ENCODE results near the gene AGBL1. TPM values are rescaled to one million over a fixed set of nuclear protein-coding genes. Genes with fewer than 3 reads are reported as not detected.

The AGBL1 gene
- total and polyA plus RNA-seq, 4 donors: 0.08 to 147 (median 4.7) TPM

DNA sequence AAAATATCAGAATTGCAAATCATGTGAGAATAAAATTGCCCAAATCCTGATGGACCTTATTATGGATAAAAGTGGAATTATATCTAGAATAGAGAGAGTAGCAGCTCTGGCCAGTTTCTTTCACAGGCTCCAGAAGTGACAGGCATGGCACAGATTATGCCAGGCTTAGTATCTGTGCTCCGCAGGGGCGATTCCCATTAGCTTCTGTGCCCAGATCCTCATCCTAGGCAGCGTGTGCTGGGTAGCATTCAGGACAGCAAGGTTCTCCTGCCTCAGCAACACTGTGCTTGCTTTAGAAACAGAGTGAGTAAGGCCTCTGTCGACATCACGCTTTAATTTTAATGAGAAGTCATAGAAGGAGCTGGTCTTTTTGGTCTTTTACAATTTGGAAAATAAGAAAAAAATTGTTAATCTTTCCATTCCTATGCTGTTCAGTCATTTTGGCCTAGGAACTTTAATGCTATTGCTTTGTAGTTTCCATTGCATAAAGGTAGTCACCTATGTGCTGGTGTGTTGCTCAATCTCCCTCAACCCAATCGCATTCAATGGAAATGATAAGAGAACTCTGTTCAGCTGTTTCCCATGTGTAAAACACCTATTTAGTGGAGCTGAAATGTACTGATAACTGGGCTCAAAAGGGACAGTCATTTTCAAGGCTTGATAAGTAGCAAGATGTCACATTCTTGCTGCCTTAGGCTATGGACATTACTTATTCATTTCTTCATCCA lies 770.1 kb downstream of the AGBL1 start:
- 85 to 92% methylated on average over 6 of the region's 6 CpGs for WGBS, 2 donors
- no peak for DNase-seq
- TF ChIP-seq, protein P1, sequence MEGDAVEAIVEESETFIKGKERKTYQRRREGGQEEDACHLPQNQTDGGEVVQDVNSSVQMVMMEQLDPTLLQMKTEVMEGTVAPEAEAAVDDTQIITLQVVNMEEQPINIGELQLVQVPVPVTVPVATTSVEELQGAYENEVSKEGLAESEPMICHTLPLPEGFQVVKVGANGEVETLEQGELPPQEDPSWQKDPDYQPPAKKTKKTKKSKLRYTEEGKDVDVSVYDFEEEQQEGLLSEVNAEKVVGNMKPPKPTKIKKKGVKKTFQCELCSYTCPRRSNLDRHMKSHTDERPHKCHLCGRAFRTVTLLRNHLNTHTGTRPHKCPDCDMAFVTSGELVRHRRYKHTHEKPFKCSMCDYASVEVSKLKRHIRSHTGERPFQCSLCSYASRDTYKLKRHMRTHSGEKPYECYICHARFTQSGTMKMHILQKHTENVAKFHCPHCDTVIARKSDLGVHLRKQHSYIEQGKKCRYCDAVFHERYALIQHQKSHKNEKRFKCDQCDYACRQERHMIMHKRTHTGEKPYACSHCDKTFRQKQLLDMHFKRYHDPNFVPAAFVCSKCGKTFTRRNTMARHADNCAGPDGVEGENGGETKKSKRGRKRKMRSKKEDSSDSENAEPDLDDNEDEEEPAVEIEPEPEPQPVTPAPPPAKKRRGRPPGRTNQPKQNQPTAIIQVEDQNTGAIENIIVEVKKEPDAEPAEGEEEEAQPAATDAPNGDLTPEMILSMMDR (IDR thresholded peaks at IDR 0.05; ENCODE audit: control extremely low read depth, extremely low read depth): no peak

DNA sequence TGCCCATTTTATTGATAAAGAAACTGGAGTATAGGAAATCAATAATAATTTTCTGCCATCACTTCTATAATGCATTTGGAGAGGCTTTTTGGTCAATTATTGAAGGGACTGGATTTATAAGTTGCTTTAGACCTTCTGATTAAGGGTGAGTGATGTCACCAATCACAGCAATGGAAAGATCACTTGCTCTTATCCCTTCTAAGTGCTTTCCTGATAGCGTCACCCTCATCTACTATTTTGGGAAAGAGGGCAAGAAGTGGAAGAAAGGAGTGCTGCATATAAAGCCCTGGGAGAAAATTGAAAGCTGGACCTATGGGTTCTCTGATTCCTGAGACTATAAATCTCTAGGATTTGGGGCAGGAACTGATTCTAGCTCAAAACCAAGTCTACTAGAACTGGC lies 771.3 kb downstream of the AGBL1 start:
- Histone ChIP-seq H3K4me1 (ENCODE audit: control insufficient read depth in 5 of 5, insufficient read depth in 5 of 5, low read length in 5 of 5) (peaks cover 0 to 15% (median 2%) of the 10 kb centered on the region in 5 donors), H3K36me3 (ENCODE audit: control insufficient read depth in 4 of 4, insufficient read depth in 4 of 4, low read length in 4 of 4) (no peaks in the 10 kb centered on the region), H3K9ac (ENCODE audit: insufficient read depth in 1 of 2, low read length in 2 of 2) (no peak overlapping the region), H3K27ac (ENCODE audit: low read depth in 1 of 2, low read length in 1 of 2) (no peak overlapping the region), H3K4me3 (no peak overlapping the region), H3K27me3 (ENCODE audit: control insufficient read depth in 3 of 3, insufficient read depth in 3 of 3, low read length in 2 of 3) (no peaks in the 10 kb centered on the region), H3K9me3 (ENCODE audit: control insufficient read depth in 4 of 4, insufficient read depth in 3 of 4, low read length in 3 of 4) (no peaks in the 10 kb centered on the region)
- TF ChIP-seq, protein P1 (IDR thresholded peaks at IDR 0.05; ENCODE audit: control extremely low read depth, extremely low read depth): no peak
- ATAC-seq (ENCODE audit: insufficient read depth, low FRiP score) (no peak), DNase-seq (no peak)
- 91 to 100% methylated on average over 1 of the region's 1 CpG for WGBS, 2 donors

More for the DNA sequence above, 770.1 kb downstream of the AGBL1 start:
- H3K27ac ChIP-seq (ENCODE audit: low read depth in 1 of 2, low read length in 1 of 2): no peak overlapping the region
- no peaks in the 10 kb centered on the region for H3K9me3 ChIP-seq (ENCODE audit: control insufficient read depth in 4 of 4, insufficient read depth in 3 of 4, low read length in 3 of 4)
- H3K4me1 ChIP-seq (ENCODE audit: control insufficient read depth in 5 of 5, insufficient read depth in 5 of 5, low read length in 5 of 5): peaks cover 0 to 7% (median 2%) of the 10 kb centered on the region in 5 donors
- no peak for ATAC-seq (ENCODE audit: insufficient read depth, low FRiP score)
- no peaks in the 10 kb centered on the region for H3K36me3 ChIP-seq (ENCODE audit: control insufficient read depth in 4 of 4, insufficient read depth in 4 of 4, low read length in 4 of 4)
- no peak overlapping the region for H3K4me3 ChIP-seq
- H3K9ac ChIP-seq (ENCODE audit: insufficient read depth in 1 of 2, low read length in 2 of 2): no peak overlapping the region
- no peaks in the 10 kb centered on the region for H3K27me3 ChIP-seq (ENCODE audit: control insufficient read depth in 3 of 3, insufficient read depth in 3 of 3, low read length in 2 of 3)

DNA sequence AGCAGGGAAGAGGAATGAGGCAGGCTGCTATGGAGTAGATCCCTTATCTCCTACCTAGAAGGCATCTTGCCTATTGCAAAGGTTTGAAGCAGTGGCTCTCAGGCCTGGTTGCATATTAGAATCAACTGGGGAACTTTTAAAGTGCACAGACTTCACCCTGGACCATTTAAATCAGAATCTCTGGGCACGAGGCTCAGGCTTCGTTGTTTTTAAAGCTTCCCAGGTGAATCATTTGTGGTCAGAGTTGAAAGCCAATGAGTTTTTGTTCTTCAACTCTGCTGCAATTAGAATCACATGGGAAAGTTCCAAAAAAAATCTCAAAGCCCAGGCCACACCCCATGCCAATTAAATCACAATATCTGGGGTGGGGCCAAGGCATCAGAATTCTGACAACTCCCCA lies 773.1 kb downstream of the AGBL1 start:
- no peak for DNase-seq
- Histone ChIP-seq H3K9ac (ENCODE audit: insufficient read depth in 1 of 2, low read length in 2 of 2) (no peak overlapping the region), H3K27me3 (ENCODE audit: control insufficient read depth in 3 of 3, insufficient read depth in 3 of 3, low read length in 2 of 3) (no peaks in the 10 kb centered on the region), H3K36me3 (ENCODE audit: control insufficient read depth in 4 of 4, insufficient read depth in 4 of 4, low read length in 4 of 4) (no peaks in the 10 kb centered on the region), H3K27ac (ENCODE audit: low read depth in 1 of 2, low read length in 1 of 2) (no peak overlapping the region), H3K4me3 (no peak overlapping the region), H3K4me1 (ENCODE audit: control insufficient read depth in 5 of 5, insufficient read depth in 5 of 5, low read length in 5 of 5) (peaks cover 0 to 15% (median 2%) of the 10 kb centered on the region in 5 donors), H3K9me3 (ENCODE audit: control insufficient read depth in 4 of 4, insufficient read depth in 3 of 4, low read length in 3 of 4) (no peaks in the 10 kb centered on the region)
- no peak for ATAC-seq (ENCODE audit: insufficient read depth, low FRiP score)
- WGBS, 2 donors: 86 to 90% methylated on average over 2 of the region's 2 CpGs
- TF ChIP-seq, protein P1 (IDR thresholded peaks at IDR 0.05; ENCODE audit: control extremely low read depth, extremely low read depth): no peak
